ENCODE results near the gene ZDHHC18.
"Not testable (repeated sequence)": the region's sequence is repeated elsewhere in the genome, so short reads cannot be mapped to it uniquely, and the experiment has no call there.

ZDHHC18 gene

GRCh38 chr1:26791148-26791547 lies 35.3 kb upstream of the ZDHHC18 start:
- no peak for DNase-seq (ENCODE audit: low read depth in 2 of 2, low spot score in 1 of 2)

- no peak for DNase-seq (ENCODE audit: low read depth in 2 of 2, low spot score in 1 of 2)
These were observed 34.9 kb upstream of the ZDHHC18 start for GRCh38 chr1:26791626-26792025.

GRCh38 chr1:26792924-26793323 lies 33.6 kb upstream of the ZDHHC18 start:
- no peak for DNase-seq (ENCODE audit: low read depth in 2 of 2, low spot score in 1 of 2)

GRCh38 chr1:26794391-26794790 lies 32.1 kb upstream of the ZDHHC18 start:
- no peak for DNase-seq (ENCODE audit: low read depth in 2 of 2, low spot score in 1 of 2)

GRCh38 chr1:26797627-26798026 lies 28.9 kb upstream of the ZDHHC18 start:
- no peak for DNase-seq (ENCODE audit: low read depth in 2 of 2, low spot score in 1 of 2)

- DNase-seq (ENCODE audit: low read depth in 2 of 2, low spot score in 1 of 2), result no peak
These were observed 26.9 kb upstream of the ZDHHC18 start for GRCh38 chr1:26799479-26800142.

GRCh38 chr1:26803932-26804331 lies 22.6 kb upstream of the ZDHHC18 start:
- DNase-seq (ENCODE audit: low read depth in 2 of 2, low spot score in 1 of 2), result not testable (repeated sequence)

- DNase-seq (ENCODE audit: low read depth in 2 of 2, low spot score in 1 of 2), result peak in 1 of 2 donors; percentile 61
These were observed 16.4 kb upstream of the ZDHHC18 start for GRCh38 chr1:26810105-26810504.

GRCh38 chr1:26811057-26811456 lies 15.4 kb upstream of the ZDHHC18 start:
- no peak for DNase-seq (ENCODE audit: low read depth in 2 of 2, low spot score in 1 of 2)

GRCh38 chr1:26811708-26812107 lies 14.8 kb upstream of the ZDHHC18 start:
- no peak for DNase-seq (ENCODE audit: low read depth in 2 of 2, low spot score in 1 of 2)

- DNase-seq (ENCODE audit: low read depth in 2 of 2, low spot score in 1 of 2), result no peak
These were observed 12.1 kb upstream of the ZDHHC18 start for GRCh38 chr1:26814377-26814776.

- DNase-seq (ENCODE audit: low read depth in 2 of 2, low spot score in 1 of 2), result no peak
These were observed 11.6 kb upstream of the ZDHHC18 start for GRCh38 chr1:26814893-26815292.

- no peak for DNase-seq (ENCODE audit: low read depth in 2 of 2, low spot score in 1 of 2)
These were observed 5.7 kb upstream of the ZDHHC18 start for GRCh38 chr1:26820784-26821269.

- no peak for DNase-seq (ENCODE audit: low read depth in 2 of 2, low spot score in 1 of 2)
These were observed 3.6 kb upstream of the ZDHHC18 start for GRCh38 chr1:26822737-26823395.

GRCh38 chr1:26824731-26825130 lies 1.8 kb upstream of the ZDHHC18 start:
- DNase-seq (ENCODE audit: low read depth in 2 of 2, low spot score in 1 of 2), result no peak

- DNase-seq (ENCODE audit: low read depth in 2 of 2, low spot score in 1 of 2), result no peak
These were observed 667 bp downstream of the ZDHHC18 start for GRCh38 chr1:26827106-26827604.

- DNase-seq (ENCODE audit: low read depth in 2 of 2, low spot score in 1 of 2), result no peak
These were observed 1.2 kb downstream of the ZDHHC18 start for GRCh38 chr1:26827663-26828062.

GRCh38 chr1:26828411-26828991 lies 2.0 kb downstream of the ZDHHC18 start:
- no peak for DNase-seq (ENCODE audit: low read depth in 2 of 2, low spot score in 1 of 2)

- no peak for DNase-seq (ENCODE audit: low read depth in 2 of 2, low spot score in 1 of 2)
These were observed 2.9 kb downstream of the ZDHHC18 start for GRCh38 chr1:26829184-26829911.

GRCh38 chr1:26831059-26831458 lies 4.6 kb downstream of the ZDHHC18 start:
- no peak for DNase-seq (ENCODE audit: low read depth in 2 of 2, low spot score in 1 of 2)

- DNase-seq (ENCODE audit: low read depth in 2 of 2, low spot score in 1 of 2), result no peak
These were observed 5.2 kb downstream of the ZDHHC18 start for GRCh38 chr1:26831546-26832248.

All from stimulated activated CD8-positive, alpha-beta memory T cell treated with anti-CD3 and anti-CD28 coated beads, Interleukin-4, amount 100 ng/mL, for 1 hour (primary cell).